ENCODE results near the gene RAB9B.

The RAB9B gene

GRCh38 chrX:103792916-103793544 is 39.0 kb downstream of the RAB9B start:
- no peak for TF ChIP-seq CTCF (IDR thresholded peaks at IDR 0.05; ENCODE audit: insufficient read depth, low read depth, low read length, missing control alignments)
- H3K4me3 ChIP-seq (ENCODE audit: low read depth, low read length), result no peak overlapping the region
- no peak for DNase-seq (ENCODE audit: low read depth)

GRCh38 chrX:103791826-103792485 is 40.1 kb downstream of the RAB9B start:
- TF ChIP-seq CTCF (IDR thresholded peaks at IDR 0.05; ENCODE audit: insufficient read depth, low read depth, low read length, missing control alignments), result no peak
- no peak overlapping the region for H3K4me3 ChIP-seq (ENCODE audit: low read depth, low read length)
- no peak for DNase-seq (ENCODE audit: low read depth)

GRCh38 chrX:103791228-103791627 is 40.8 kb downstream of the RAB9B start:
- no peak overlapping the region for H3K4me3 ChIP-seq (ENCODE audit: low read depth, low read length)
- DNase-seq (ENCODE audit: low read depth), result no peak
- no peak for TF ChIP-seq CTCF (IDR thresholded peaks at IDR 0.05; ENCODE audit: insufficient read depth, low read depth, low read length, missing control alignments)

- no peak for TF ChIP-seq CTCF (IDR thresholded peaks at IDR 0.05; ENCODE audit: insufficient read depth, low read depth, low read length, missing control alignments)
- no peak overlapping the region for H3K4me3 ChIP-seq (ENCODE audit: low read depth, low read length)
- no peak for DNase-seq (ENCODE audit: low read depth)
These were observed 43.1 kb downstream of the RAB9B start for GRCh38 chrX:103789004-103789403.

- no peak for DNase-seq (ENCODE audit: low read depth)
- TF ChIP-seq CTCF (IDR thresholded peaks at IDR 0.05; ENCODE audit: insufficient read depth, low read depth, low read length, missing control alignments), result no peak
- no peak overlapping the region for H3K4me3 ChIP-seq (ENCODE audit: low read depth, low read length)
These were observed 48.1 kb downstream of the RAB9B start for GRCh38 chrX:103783971-103784370.

GRCh38 chrX:103783196-103783595 is 48.9 kb downstream of the RAB9B start:
- H3K4me3 ChIP-seq (ENCODE audit: low read depth, low read length), result no peak overlapping the region
- no peak for DNase-seq (ENCODE audit: low read depth)
- TF ChIP-seq CTCF (IDR thresholded peaks at IDR 0.05; ENCODE audit: insufficient read depth, low read depth, low read length, missing control alignments), result no peak

GRCh38 chrX:103782640-103783039 is 49.4 kb downstream of the RAB9B start:
- no peak for DNase-seq (ENCODE audit: low read depth)
- TF ChIP-seq CTCF (IDR thresholded peaks at IDR 0.05; ENCODE audit: insufficient read depth, low read depth, low read length, missing control alignments), result no peak
- no peak overlapping the region for H3K4me3 ChIP-seq (ENCODE audit: low read depth, low read length)

All from GM12865 (cell line).